Tibial artery (tissue), 4 donors: ENCODE data around the gene IL17RE.
A peak's percentile ranks its signal among the peaks of the same experiment; 100 is the strongest.
"Not testable (repeated sequence)": the region's sequence is repeated elsewhere in the genome, so short reads cannot be mapped to it uniquely, and the experiment has no call there.

Experiments
- DNase-seq, 2 donors: peaks; one replicate each; pipeline ENCODE4 v3.0.0-alpha.2; 2019
- H3K27ac ChIP-seq, 2 donors: fragments of 200-600 bp; sonication (generic) in 1 of 2; 1 replicate in 1 of 2; 2 replicates in 1 of 2; pipeline ENCODE4 v1.5.1; 2018 to 2019; ENCODE audit warnings: mild to moderate bottlenecking in 1 of 2
- H3K27me3 ChIP-seq, 2 donors: fragments of 200-600 bp; sonication (generic) in 1 of 2; one replicate each; pipeline versions ENCODE4 v1.5.1 to v1.6.0; 2016 to 2019
- H3K36me3 ChIP-seq, 3 donors: fragments of 200-600 bp; sonication (generic) in 2 of 3; one replicate each; pipeline ENCODE4 v1.5.1; 2016 to 2019; ENCODE audit warnings: mild to moderate bottlenecking in 2 of 3
- H3K4me1 ChIP-seq, 4 donors: fragments of 200-600 bp; sonication (generic) in 2 of 4; 1 replicate in 3 of 4; 2 replicates in 1 of 4; pipeline ENCODE4 v1.5.1; 2016 to 2019
- H3K4me3 ChIP-seq, 2 donors: fragments of 200-600 bp; sonication (generic) in 1 of 2; 1 replicate in 1 of 2; 2 replicates in 1 of 2; pipeline ENCODE4 v1.5.1; 2018 to 2019; ENCODE audit warnings: mild to moderate bottlenecking in 2 of 2
- H3K9me3 ChIP-seq, 3 donors: fragments of 200-600 bp; sonication (generic) in 1 of 3; one replicate each; pipeline ENCODE4 v1.5.1; 2016 to 2019
- intact Hi-C: fragments of 100-400 bp; cut with DNase I; formaldehyde crosslinking; loops from one replicate; pipeline ENCODE4 v1.15.0; 2023; ENCODE audit warnings: low total_unique reads
- TF ChIP-seq, protein P1 (sequence below), 2 experiments: fragments of 200-600 bp in 1 of 2; fragments of 450-650 bp in 1 of 2; IDR thresholded peaks; one replicate each; pipeline ENCODE4 v1.5.1; 2017 to 2019; ENCODE audit warnings: antibody characterized with exemption in 2 of 2, mild to moderate bottlenecking in 1 of 2, moderate library complexity in 1 of 2

Gene IL17RE

DNA sequence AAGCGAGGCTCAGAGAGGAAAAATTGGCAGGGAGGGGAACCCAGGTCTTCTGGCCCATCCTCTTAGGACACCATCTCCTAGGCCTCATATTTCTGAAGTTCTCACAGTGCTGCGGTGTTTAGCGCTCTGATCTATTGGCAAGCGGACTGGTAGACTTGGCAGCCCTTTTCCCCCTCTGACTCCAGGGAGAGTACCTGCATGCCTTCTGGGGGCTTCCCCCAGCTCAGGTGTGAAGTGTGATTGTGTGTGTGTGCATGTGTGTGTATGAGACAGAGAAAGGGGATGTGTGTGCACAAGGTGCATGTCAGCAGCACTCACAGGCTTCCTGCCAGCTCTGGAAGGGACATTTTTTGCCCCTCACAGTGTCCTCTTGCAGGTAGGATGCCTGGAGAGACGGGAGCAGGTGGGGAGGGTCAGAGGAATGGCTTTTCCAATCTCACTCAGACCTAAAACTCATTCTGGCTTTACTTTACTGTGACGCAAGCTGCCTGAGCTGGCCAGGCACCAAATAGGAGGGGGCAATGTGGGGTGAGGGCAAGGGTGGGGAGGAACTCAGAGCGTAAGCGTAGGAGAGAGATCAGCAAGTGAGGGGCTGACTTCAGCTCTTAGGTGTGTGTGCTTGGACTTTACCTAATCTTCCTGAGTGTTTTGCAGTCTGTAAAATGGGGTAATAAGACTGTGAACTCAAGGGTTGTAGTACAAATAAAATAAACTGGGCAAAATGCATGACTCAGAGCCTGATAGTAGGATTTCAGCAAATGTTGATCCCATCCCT lies 4.0 kb upstream of the IL17RE start:
- Histone ChIP-seq H3K4me1 (peaks cover 0 to 32% (median 18%) of the 10 kb centered on the region in 4 donors), H3K27me3 (no peaks in the 10 kb centered on the region), H3K4me3 (no peak overlapping the region), H3K27ac (no peak overlapping the region), H3K36me3 (peaks cover 1 to 7% (median 2%) of the 10 kb centered on the region in 3 donors), H3K9me3 (no peaks in the 10 kb centered on the region)
- DNase-seq, result no peak
- TF ChIP-seq, protein P1, sequence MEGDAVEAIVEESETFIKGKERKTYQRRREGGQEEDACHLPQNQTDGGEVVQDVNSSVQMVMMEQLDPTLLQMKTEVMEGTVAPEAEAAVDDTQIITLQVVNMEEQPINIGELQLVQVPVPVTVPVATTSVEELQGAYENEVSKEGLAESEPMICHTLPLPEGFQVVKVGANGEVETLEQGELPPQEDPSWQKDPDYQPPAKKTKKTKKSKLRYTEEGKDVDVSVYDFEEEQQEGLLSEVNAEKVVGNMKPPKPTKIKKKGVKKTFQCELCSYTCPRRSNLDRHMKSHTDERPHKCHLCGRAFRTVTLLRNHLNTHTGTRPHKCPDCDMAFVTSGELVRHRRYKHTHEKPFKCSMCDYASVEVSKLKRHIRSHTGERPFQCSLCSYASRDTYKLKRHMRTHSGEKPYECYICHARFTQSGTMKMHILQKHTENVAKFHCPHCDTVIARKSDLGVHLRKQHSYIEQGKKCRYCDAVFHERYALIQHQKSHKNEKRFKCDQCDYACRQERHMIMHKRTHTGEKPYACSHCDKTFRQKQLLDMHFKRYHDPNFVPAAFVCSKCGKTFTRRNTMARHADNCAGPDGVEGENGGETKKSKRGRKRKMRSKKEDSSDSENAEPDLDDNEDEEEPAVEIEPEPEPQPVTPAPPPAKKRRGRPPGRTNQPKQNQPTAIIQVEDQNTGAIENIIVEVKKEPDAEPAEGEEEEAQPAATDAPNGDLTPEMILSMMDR (IDR thresholded peaks at IDR 0.05), result no peak
- intact Hi-C loops, result no loop called here

GRCh38 chr3:9899289-9899791 lies 3.3 kb upstream of the IL17RE start:
- Histone ChIP-seq H3K4me1 (peaks cover 0 to 37% (median 17%) of the 10 kb centered on the region in 4 donors), H3K36me3 (peaks cover 0 to 5% (median 0%) of the 10 kb centered on the region in 3 donors), H3K9me3 (no peaks in the 10 kb centered on the region), H3K27ac (no peak overlapping the region), H3K4me3 (no peak overlapping the region), H3K27me3 (no peaks in the 10 kb centered on the region)
- DNase-seq, result no peak
- intact Hi-C loops, result no loop called here
- TF ChIP-seq, protein P1 (IDR thresholded peaks at IDR 0.05), result no peak

GRCh38 chr3:9900965-9901415 lies 1.7 kb upstream of the IL17RE start:
- peaks cover 0 to 42% (median 17%) of the 10 kb centered on the region in 4 donors for H3K4me1 ChIP-seq
- not testable (repeated sequence) for H3K27me3 ChIP-seq, DNase-seq, H3K9me3 ChIP-seq, H3K27ac ChIP-seq, H3K4me3 ChIP-seq, H3K36me3 ChIP-seq
- intact Hi-C loops, result loop anchor here (5.0 kb wide), 1 partner anchor 399 kb away; no protein-coding TSS in a partner anchor

DNA sequence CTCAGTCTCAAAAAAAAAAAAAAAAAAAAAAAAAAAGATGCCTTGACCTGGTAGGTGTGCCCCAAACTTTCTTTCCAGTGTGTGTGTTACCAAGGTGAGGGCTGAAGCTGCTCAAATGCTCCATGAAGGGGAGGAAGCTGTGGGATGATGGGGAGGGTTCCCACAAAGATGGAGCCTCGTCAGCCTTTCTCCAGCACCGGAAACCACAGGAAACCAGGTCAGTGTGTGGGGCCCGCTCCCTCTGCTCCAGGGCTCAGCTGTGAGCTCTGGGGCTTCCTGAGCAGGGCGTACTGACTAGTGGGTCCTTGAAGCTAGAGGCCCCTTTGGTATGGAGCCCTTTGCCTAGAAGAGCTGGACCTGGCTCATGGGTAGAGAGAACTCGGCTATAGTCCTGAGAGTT lies 681 bp upstream of the IL17RE start:
- Histone ChIP-seq H3K9me3 (no peaks in the 10 kb centered on the region), H3K4me3 (no peak overlapping the region), H3K4me1 (peaks cover 0 to 47% (median 17%) of the 10 kb centered on the region in 4 donors), H3K36me3 (peaks cover 4 to 9% (median 7%) of the 10 kb centered on the region in 3 donors), H3K27ac (peak overlapping the region; percentile 79 to 82), H3K27me3 (no peaks in the 10 kb centered on the region)
- DNase-seq, result no peak
- intact Hi-C loops, result loop anchor here (5.0 kb wide), 1 partner anchor 400 kb away; no protein-coding TSS in a partner anchor
- TF ChIP-seq, protein P1 (IDR thresholded peaks at IDR 0.05), result no peak

DNA sequence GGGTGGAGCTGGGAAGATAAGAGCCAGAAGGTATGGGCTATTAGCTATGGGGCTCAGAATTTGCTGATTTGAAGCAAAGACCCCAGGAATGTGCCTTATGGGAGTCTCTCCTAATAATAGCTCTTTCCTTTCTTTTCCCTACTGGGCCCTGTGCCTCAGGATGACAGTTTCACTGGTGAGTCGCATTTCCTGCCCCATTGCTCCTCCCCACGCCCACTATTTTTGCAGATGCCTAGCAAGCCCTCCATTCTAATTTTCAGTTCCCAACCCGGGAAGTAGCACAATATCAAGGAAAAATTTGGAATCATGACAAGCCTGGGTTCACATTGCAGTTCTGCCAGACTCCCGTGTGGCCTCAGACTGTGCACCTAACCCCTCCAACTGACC lies 583 bp downstream of the IL17RE start:
- DNase-seq, result peak in 1 of 2 donors; percentile 67
- H3K27me3 ChIP-seq, result no peaks in the 10 kb centered on the region
- TF ChIP-seq, protein P1 (IDR thresholded peaks at IDR 0.05), result no peak
- H3K36me3 ChIP-seq, result peaks cover 8 to 21% (median 9%) of the 10 kb centered on the region in 3 donors
- H3K27ac ChIP-seq, result peak overlapping the region; percentile 79 to 82
- H3K4me1 ChIP-seq, result peaks cover 0 to 42% (median 17%) of the 10 kb centered on the region in 4 donors
- H3K9me3 ChIP-seq, result no peaks in the 10 kb centered on the region
- peak overlapping the region; percentile 53 to 65 for H3K4me3 ChIP-seq
- intact Hi-C loops, result loop anchor here (5.0 kb wide), 1 partner anchor 401 kb away; no protein-coding TSS in a partner anchor

DNA sequence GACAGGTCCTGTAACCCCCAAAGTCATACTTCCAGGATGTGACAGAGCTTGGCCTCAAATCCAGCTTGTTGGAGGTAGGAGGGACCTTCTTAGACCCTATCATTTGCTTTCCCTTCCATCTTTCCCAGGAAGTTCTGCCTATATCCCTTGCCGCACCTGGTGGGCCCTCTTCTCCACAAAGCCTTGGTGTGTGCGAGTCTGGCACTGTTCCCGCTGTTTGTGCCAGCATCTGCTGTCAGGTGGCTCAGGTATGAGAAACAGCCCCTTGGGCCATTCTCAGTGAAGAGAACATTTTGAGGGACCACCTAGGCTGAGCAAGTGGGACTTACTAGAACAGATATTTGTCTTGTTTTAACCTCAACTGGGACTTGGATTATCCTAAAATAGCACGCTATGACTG lies 1.3 kb downstream of the IL17RE start:
- no peaks in the 10 kb centered on the region for H3K27me3 ChIP-seq
- no peak for DNase-seq
- intact Hi-C loops, result loop anchor here (5.0 kb wide), 1 partner anchor 402 kb away; no protein-coding TSS in a partner anchor
- H3K36me3 ChIP-seq, result peaks cover 12 to 28% (median 13%) of the 10 kb centered on the region in 3 donors
- TF ChIP-seq, protein P1 (IDR thresholded peaks at IDR 0.05), result no peak
- peak overlapping the region in 1 of 2 donors; percentile 65 for H3K4me3 ChIP-seq
- no peaks in the 10 kb centered on the region for H3K9me3 ChIP-seq
- peaks cover 0 to 35% (median 17%) of the 10 kb centered on the region in 4 donors for H3K4me1 ChIP-seq
- peak overlapping the region; percentile 79 to 82 for H3K27ac ChIP-seq
